ENCODE data around the gene ITGAD.
"Not testable (repeated sequence)": the region's sequence is repeated elsewhere in the genome, so short reads cannot be mapped to it uniquely, and the experiment has no call there.

The ITGAD gene

DNA sequence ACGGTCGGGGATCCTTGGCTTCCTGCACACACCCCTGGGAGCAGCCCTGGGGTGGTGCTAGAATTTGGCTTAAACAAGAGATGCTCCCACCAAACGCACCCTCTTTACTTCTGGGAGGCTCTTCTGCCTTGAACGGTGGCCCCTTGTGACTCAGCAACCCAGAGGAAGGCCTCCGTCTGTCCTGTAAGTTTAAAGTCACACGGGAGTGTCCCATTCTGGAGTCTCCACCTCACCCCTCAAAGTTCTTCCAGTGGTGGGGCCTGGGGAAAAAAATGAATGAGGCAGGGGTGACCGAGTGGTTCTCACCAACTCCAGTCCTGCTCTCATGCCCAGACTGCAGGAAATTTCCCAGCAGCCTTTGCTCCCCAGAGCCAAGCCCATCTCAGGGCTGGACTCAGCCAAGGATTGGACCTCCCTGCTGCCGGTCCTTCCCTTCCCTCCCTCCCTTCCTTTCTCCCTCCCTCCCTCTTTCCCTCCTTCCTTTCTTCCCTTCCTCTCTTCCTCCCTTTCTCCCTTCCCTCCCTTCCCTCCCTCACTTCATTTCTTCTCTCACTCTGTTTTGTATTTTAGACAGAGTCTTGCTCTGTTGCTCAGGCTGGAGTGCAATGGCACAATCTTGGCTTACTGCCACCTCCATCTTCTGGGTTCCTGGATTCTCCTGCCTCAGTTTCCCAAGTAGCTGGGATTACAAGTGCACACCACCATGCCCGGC, 11.4 kb downstream of the ITGAD start:
- no peak for DNase-seq

DNA sequence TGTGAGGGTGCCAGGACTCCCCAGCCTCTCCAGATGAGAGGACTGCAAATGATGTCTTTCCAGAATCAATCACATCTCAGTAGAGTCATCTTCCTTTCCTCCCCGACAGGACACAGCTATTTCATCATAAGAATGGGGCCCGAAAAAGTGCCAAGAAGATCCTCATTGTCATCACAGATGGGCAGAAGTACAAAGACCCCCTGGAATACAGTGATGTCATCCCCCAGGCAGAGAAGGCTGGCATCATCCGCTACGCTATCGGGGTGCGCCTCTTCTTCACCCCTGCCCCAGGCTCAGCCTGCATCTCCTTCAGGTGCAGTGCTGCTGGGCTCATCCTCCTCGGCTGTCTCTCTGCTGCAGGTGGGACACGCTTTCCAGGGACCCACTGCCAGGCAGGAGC, 14.3 kb downstream of the ITGAD start:
- no peak for DNase-seq

DNA sequence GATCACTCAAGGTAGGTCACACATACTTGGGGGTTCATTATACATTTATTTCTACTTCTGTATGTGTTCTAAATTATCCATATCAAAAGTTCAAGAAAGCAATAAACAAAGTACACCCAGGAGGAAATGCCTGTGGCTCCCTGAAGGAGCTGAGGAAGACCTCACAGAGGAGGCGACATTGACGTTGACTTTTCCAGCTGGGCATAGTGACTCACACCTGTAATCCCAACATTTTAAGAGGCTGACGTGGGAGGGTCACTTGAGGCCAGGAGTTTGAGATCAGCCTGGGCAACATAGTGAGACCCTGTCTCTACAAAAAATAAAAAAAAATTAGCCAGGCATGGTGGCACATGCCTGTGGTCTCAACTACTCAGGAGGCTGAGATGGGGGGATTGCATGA, 16.3 kb downstream of the ITGAD start:
- DNase-seq = no peak

DNA sequence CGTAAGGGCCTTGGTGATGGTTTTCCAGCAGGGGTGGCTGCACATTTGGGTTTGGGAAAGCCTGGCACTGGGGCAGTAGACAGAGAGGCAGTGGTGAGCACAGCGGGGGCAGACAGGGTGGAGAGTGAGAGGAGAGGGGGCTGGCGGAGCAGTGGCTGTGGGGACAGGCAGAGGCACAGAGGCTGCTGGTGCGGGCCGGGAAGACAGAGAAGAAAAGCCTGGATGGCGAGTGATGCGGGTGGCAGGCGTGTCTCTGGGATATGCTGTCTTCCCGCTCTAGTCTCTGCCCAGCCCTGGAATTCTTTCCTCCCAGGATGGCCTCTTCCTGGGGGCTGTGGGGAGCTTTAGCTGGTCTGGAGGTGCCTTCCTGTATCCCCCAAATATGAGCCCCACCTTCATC, 16.9 kb downstream of the ITGAD start:
- DNase-seq = no peak

DNA sequence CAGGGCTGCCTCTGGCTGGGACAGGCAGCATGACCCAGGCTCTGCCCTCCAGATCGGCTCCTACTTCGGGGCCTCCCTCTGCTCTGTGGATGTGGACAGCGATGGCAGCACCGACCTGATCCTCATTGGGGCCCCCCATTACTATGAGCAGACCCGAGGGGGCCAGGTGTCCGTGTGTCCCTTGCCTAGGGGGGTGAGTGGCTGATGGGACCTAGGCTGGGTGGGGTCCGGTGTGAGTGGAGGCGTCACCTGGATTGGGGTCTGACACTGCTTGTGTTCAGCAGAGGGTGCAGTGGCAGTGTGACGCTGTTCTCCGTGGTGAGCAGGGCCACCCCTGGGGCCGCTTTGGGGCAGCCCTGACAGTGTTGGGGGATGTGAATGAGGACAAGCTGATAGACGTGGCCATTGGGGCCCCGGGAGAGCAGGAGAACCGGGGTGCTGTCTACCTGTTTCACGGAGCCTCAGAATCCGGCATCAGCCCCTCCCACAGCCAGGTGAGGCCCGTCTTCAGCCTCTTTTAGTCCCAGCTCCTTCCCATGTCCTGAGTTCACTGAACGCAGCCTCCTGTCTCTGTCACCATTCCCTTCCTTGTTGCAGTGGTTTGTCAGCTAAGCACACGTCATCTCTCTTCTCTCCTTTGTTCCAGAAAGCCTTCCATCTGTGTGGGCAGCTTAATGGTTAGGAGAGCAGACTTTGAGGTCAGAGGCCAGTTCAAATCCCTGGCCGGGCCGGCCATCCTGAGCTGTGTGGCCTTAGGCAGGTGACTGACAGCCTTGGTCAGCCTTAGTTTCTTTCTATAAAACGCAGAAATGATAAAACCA, 18.1 kb downstream of the ITGAD start:
- DNase-seq = no peak

DNA sequence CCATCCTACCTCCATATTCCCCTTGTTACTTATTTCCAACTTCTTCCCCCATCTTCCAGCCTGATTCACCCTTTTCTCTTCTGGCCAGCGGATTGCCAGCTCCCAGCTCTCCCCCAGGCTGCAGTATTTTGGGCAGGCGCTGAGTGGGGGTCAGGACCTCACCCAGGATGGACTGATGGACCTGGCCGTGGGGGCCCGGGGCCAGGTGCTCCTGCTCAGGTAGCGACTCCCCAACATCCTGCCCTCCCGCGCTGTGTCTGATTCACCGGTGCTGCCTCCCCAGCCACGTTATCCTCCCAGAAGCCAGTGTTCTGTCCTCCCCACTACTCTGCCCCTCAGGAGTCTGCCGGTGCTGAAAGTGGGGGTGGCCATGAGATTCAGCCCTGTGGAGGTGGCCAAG, 19.6 kb downstream of the ITGAD start:
- DNase-seq = no peak

DNA sequence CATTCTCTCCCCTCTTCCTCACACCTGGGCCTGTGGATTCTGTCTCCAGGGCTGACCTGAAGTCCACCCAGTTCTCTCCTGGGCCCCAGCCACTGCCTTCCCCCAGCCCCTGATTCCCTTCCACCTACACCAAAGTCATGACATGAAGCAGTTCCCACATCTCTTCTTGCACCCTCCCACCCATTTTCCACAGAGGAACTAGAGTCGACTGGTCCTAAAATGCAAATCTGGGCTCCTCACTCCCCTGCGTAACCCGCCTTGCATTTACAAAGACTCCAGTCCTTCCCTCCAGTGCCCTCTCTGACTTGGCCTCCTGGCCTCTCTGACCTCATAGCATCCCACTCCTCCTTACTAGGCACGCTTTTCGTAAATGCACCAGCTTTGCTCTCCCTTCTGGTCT, 20.2 kb downstream of the ITGAD start:
- no peak for DNase-seq

DNA sequence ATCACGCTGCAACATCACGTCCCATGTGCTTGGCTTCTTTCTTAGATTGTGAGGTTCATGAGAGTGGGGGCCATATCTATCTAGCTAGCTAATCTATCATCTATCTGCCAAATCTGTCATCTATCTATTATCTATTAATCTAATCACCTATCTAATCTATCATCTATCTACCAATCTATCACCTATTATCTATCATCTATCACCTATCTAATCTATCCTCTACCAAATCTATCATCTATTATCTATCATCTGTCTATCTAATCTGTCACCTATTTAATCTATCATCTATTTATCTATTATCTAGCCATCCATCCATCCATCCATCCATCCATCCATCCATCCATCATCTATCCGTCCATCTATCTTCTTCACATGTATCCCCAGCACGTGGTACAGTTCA, 20.8 kb downstream of the ITGAD start:
- DNase-seq = no peak

DNA sequence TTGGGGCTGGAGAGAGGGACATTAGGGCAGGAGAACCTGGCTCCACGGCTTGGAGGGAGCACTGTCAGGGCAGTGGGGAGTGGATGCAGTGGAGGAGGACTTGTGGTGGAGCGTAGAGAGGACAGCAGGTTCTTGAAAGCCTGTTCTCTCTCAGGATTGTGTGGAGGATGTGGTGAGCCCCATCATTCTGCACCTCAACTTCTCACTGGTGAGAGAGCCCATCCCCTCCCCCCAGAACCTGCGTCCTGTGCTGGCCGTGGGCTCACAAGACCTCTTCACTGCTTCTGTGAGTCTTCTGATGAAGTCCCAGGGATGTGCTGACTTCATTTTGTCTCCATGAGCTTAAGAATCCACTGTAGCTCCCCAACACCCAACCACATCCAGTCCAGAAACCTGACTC, 21.6 kb downstream of the ITGAD start:
- no peak for DNase-seq

DNA sequence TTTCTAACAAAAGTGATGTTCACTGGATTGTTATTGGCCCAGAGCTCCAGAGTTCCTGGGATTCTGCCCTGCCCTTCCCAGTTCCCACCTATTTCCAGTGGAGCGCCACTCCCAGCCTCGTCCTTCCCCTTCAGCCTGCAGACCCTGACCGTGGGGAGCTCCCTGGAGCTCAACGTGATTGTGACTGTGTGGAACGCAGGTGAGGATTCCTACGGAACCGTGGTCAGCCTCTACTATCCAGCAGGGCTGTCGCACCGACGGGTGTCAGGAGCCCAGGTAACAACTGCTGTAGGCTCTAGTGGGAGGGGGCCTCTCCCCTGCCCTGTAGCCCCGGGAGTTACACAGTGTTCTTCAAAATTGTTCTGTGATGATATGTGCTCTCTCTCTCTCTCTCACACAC, 23.2 kb downstream of the ITGAD start:
- DNase-seq = no peak

DNA sequence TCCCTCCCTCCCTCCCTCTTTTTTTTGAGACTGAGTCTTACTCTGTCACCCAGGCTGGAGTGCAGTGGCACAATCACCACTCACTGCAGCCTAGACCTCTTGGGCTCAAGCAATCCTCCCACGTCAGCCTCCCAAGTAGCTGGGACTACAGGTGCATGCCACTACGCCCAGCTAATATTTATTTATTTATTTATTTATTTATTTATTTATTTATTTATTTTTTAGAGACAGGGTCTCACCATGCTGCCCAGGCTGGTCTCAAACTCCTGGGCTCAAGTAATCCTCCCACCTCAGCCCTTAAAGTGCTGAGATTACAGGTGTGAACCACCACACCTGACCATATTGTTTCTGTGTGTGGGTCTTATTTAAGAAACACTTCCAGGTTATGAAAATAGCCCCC, 23.9 kb downstream of the ITGAD start:
- not testable (repeated sequence) for DNase-seq

DNA sequence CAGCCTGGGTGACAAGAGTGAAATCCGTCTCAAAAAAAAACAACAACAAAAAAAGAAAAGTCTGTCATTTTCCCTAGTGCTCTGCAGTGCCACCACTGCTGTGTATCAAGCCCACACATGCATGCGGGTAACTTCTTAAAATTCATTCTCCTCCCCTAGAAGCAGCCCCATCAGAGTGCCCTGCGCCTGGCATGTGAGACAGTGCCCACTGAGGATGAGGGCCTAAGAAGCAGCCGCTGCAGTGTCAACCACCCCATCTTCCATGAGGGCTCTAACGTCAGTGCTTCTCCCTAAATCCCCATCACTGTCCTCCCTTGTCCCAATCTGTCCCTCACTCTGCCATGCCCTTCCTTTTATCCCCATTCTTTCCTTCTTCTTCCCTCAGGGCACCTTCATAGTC, 24.8 kb downstream of the ITGAD start:
- no peak for DNase-seq

DNA sequence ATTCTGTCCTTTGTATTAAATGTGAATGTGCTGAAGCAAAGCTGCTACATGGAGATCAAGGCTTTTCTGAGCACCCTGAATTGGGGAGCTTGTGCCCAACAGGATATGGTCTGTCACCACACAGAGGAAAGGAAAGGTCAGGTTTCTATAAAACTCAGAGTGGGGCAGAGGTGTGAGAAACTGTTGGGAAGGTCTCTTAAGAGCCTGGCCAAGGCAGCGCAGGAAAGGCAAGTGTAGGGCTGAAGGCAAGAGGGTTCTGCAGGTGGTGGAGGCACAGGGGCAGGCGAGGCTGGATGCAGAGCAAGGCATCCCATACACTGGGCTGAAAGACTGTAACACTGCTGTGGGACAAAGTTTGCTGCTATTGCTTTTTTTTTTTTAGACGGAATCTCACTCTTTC, 26.9 kb downstream of the ITGAD start:
- no peak for DNase-seq

DNA sequence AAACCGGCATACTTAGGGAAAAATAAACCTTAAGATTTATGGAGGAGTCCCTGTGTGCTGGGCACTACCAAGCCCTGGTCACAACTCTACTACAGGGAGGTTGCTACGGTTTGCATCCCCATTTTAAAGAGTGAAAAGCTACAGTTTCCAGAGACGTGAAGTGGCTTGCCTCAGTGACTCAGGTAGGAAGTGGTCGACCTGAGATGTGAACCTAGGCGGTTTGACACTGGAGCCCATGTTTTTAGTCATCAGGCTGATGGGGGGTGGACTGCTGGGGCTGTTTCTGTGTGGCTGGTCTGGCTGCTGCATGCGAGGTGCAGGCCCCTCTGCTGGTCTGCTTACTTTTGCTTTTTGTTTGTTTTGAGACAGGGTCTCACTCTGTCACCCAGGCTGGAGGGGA, 28.5 kb downstream of the ITGAD start:
- peak; percentile 51 for DNase-seq

DNA sequence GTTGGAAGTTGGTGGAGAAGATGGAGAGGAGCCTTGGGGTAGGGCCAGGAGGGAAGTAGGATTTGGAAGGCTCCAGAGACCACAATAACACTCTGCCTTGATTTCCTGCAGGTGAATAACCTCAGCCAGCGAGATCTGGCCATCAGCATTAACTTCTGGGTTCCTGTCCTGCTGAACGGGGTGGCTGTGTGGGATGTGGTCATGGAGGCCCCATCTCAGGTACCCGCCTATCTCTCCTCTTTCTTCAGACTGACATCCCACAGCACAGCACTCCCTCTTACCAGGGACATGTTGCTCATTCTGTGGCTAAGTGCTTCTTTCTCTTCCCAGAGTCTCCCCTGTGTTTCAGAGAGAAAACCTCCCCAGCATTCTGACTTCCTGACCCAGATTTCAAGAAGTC, 30.1 kb downstream of the ITGAD start:
- DNase-seq = no peak

DNA sequence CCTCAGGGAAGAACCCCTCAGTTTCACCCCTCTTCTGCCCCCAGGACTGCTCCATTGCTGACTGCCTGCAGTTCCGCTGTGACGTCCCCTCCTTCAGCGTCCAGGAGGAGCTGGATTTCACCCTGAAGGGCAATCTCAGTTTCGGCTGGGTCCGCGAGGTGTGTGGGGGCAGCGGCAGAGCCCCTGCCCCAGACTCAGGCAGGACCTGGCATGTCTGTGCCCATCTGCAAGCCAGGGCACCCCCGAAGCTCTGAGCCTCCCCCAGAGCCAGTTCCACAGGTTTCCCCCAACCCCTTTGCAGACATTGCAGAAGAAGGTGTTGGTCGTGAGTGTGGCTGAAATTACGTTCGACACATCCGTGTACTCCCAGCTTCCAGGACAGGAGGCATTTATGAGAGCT, 30.7 kb downstream of the ITGAD start:
- no peak for DNase-seq

DNA sequence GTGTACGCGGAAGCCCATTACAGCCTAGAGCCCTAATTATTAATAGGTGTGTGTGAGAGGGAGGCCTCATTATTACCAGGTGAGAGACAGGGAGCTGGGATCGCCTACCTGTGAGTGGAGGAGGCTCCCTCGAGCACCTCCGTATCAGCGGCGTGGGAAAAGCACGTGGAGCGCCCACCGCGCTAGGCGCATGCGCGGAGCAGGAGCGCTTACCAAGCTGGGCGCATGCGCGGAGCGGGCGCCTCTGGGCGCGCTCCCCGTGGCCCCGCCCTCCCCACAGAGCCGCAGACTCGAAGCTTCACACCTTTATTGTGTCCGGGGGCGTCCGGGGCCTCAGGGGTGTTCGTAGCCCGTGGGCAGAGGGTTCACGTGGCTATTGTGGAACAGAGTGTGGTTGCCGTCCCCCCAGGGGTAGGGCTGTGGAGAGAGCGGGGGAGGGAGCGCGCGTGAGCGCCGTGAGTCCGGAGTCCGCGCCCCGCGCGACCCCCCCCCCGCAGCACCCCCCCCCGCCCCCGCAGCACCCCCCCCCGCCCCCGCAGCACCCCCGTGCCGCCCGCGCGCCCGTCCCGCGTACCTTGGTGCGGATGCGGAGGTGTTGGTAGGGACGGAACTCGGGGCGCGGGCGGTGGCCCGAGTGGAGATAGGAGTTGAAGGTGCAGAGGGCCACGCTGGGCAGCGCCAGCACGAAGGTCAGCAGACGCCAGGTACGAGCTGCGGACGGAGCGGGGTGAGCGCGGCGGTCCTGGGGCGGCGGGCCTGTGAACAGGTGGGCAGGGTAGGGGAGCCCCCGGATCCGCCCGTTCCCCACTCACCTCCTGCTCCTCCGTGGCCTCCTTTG, 34.5 kb downstream of the ITGAD start:
- peak; percentile 76 for DNase-seq

DNA sequence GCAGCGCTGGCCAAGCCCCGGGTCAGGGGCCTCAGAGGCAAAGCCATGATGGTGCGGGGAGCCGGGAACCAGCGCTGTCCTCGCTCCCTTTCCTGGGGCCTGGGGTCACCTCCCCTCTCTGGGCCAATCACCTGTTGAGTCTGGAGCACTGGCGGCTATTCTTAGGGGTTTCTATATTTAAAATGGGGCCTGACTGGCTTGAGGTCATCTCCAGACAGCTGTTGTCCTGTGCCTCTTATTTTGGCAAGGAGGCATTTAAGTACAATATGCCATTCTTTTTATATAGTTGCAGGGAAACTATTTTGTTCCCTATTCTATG, 35.1 kb downstream of the ITGAD start, which contains the start of gene COX6A2:
COX6A2 (minus strand) TSS at position 82 of the 319 bp plus-strand sequence; CDS start at position 47, 35 bp downstream.
- no peak for DNase-seq

DNA sequence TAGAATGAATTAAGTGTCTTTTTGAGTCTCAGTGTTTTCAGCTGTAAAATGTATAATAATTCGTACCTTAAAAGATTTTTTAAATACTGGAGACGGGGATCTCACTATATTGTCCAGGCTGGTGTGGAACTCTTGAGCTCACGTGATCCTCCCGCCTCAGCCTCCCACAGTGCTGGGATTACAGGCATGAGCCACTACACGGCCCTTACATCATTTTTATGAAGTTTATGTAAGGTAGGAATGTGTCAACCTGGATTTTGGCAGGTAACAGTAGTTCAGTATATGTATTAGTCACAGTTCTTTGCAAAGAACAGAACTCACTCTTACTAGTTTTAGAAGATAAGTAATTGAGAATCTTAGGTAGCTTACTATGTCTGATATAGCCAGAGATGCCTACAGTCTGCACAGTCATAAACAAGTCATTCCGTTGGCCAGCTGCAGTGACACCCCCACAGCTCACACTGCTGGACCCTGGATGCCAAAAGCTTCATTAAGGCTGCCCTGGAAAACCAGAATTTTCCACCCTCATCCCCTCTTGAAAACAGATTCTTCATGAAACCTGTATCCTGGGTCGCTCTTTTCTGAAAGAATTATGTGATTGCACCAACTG, 35.6 kb downstream of the ITGAD start:
- DNase-seq = no peak

DNA sequence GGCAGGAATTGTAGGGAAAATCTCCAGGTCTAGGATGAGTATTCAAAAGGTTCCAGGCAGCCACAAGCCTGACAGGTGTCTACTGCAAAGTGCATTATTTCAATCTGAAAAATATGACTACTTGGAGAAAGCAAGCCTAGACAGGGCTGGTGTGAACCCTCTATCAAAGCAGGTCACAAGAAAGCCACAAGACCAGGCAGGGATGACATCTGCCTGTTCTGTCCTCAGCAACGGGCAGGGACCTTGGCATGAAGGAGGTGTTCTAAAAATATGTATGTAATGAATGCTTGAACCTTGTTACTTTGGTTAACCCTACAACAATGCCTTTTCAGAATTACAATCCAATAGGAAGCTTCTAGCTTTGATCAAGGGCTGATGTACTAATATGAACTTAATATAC, 36.2 kb downstream of the ITGAD start:
- DNase-seq = no peak

DNA sequence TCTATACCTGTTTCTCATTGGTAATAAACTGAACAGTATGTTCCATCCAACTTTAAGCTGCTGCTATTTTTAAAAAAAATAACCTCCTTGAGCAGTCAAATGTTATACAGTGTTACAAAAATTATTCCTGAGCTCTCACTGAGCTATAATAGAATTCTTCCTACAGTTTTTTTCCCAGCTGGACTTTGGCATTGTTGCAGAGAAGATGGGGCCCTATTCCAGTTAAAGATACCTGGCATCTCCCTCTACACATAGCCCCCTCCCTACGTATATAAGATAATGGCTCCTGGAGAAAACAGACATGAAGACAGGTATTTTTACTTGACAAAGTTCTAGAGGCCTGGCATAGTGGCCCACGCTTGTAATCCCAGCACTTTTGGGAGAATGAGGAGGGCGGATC, 36.7 kb downstream of the ITGAD start:
- no peak for DNase-seq

DNA sequence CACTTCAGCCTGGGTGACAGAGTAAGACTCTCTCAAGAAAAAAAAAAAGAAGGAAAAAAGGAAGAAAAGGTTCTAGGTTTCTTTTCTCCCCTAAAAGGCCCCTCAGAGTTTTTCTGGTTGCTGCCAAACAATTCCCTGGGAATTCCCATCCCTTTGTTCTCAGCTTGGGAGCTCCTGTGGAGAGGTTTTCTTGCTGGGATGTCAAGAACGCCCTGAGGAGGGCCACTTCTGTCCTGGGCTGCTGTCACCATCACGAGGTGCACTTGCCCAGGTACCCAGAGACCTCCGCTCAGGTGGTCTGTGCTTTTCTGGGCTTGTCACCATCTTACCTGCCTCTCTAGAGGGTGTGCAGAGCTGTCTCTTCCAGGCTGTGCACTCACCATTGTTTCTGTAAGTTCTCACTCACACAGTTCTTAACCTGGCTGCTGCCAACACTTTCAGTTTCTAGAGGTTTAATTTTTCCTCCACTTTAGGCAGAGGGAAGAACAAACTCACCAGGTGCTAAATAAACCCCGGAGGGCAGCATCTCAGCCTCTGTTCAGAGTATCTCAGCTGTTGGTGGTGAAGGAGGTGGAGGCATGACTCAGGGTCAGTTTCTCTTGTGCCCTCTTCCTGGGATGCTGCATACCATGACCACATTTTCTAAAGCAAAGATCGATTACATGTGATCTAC, 37.4 kb downstream of the ITGAD start:
- DNase-seq = no peak

All from activated CD8-positive, alpha-beta memory T cell treated with anti-CD3 and anti-CD28 coated beads, Interleukin-2, amount 50 U/mL, for 4 hours (primary cell).